T-helper 2 cell treated with Interferon-gamma antibody and Interleukin-4, amounts not matched to agents 100 ng/mL and 5 ng/mL, for 36 hours (primary cell): ENCODE data around the gene CDH4. TPM values are rescaled to one million over a fixed set of nuclear protein-coding genes. Genes with fewer than 3 reads are reported as not detected.

Experiments used
- intact Hi-C: fragments of 100-400 bp; cut with micrococcal nuclease; formaldehyde crosslinking; loops from one replicate; pipeline ENCODE4 v1.15.1; 2023
- total RNA-seq: library from RNA; stranded (reverse); gene quantifications from 2 replicates; pipeline ENCODE4 v1.2.3, GENCODE V29; 2022

Gene CDH4
- total RNA-seq, 1 donor from 2014 or later: not detected

DNA sequence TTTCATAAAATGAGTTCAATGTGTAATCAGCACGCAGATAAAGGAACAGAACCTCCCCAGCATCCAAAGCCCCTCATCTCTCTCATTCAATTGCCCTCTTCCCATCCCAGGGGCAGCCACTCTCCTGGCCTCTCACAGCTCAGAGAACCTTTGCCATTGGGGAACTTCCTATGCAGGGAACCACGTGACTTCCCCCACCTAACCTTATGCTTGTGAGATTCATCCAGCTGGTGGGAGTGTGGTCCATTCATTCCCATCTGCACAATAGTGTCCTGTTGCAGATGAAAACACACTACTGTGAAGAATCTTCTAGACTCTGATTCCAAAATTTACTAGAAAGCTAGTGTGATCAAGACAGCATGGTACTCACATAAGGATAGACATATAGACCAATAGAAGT lies 299.3 kb downstream of the CDH4 start:
- intact Hi-C loops: no loop called here

DNA sequence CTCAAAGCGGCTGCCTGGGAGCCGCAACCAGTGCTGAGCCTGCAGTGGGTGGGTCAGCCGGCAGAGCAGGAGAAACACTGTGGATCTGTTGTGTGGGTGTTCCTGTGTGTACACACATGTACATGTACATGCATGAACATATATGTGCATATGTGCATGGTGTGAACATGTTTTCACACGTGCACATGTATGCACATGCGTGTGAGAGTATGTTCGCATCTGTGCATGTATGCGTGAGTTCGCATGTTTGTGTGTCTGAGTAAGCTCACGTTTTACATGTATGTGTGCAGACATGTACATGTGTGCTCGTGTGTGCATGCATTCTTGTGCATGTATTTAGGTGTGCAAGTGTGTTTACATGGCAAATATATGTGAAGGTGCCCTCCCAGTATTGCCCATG lies 302.6 kb downstream of the CDH4 start:
- intact Hi-C loops: no loop called here

DNA sequence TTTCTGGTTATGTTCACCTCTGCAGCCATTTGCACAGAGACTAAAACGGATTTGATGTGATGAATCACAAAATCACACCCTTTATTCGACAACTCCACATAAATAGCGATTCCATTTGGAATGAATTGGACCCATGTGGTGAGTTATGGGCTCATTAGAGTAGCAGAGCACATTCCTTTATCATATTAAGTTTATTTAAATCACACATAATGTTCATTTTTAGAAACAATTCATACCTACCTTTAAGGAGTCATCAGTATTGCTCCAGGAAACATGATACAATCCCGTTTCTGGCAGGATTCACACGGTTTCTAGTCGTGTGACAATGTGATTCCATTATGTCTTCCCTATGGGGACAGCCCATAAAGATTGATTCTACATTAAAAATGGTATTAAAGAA lies 303.5 kb downstream of the CDH4 start:
- intact Hi-C loops: no loop called here

DNA sequence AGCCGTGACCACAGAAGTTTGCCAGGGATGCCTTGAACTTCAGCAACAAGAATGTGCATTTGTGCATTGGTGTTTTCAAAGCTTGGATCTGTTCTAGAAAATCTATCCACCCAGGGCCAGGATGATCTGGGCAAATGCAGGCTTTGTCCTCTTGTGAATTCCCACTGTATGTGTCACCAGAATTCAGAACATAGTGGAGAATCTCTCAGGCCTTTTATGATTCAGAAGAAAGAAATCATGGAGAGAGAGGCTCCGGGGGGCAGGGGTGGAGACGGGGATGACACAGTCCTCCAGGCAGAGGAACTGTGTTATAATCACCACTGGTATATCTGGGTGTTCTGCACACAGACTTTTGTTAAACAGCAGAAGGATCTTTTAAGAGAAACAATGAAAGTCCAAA lies 304.1 kb downstream of the CDH4 start:
- intact Hi-C loops: no loop called here

DNA sequence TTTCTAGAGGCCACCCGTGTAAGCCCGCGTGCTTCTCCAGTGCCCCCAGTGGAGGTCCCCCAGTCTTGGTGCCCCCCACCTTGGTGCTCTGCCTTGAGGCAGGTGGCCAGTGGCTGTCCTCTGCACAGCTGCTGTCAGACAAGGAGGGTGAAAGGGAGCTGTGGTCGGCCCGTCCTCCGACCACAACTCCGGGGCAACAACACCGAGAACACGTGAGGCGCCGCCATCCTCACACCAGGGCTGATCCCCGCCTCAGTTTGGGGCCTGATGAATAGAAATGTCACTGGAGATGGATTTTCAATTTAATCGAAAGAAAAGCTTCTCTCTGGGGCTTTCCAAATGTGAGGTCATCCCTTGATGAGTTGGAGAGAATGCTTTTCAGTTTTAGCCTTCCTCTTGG lies 304.6 kb downstream of the CDH4 start:
- intact Hi-C loops: no loop called here

DNA sequence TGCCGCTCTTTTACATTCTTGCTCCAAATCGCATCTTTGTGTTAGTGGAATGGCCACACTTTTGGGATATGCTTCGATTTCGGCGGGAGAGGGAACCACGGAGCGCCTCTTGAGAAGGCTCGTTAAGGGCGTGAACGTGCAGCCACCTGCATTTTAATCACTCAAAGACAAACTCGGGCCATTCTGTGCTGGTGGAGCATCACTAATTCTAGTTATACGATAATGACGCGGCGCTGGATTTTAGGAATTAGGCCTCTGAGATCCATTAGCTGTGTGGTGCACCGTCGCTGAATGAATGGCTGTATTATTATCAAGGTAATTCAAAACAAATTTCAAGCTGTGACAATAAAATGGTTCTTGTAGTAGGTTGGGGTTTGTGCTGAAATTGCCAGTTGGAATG lies 305.6 kb downstream of the CDH4 start:
- intact Hi-C loops: no loop called here

DNA sequence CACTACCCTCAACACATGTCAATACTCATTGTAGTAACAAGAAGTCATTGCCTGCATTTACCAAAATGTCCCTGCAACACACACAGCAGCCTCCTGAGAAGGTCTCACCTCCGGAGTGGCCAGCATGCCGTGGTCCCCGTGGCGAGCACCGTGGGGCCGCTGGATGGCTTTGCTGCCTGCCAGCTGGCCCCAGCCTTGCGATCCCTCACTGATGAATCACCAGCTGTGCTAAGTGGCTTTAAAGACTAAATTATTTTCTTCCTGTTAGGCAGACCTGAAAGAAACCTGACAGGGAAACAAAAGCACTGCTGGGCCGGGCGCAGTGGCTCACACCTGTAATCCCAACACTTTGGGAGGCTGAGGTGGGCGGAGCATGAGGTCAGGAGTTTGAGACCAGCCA lies 306.7 kb downstream of the CDH4 start:
- intact Hi-C loops: no loop called here

DNA sequence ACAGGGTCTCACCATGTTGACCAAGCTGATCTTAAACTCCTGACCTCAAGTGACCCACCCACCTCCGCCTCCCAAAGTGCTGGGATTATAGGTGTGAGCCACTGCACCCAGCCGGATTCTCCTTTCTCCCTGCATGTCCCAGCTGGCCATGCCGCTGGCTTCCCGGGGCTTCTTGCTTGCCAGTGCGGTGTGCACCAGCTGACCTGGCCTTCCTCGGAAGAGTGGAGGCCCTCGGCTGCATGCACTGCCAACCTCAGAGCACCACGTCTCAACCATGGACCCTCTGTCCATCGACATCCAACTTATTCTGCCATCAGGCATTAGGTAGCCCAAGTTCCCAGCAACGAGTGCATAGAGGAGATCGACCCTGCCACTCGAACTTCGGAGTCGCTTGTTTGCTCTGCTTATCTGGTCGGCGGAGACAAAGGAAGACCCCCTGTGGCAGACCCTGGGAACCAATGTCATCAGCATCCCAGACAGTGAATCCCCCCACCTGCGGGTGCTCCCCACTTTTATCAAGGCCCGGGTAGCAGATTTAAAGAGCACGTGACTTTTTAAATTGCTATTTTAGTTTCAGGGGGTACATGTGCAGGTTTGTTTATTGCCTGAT lies 307.8 kb downstream of the CDH4 start:
- intact Hi-C loops: no loop called here

DNA sequence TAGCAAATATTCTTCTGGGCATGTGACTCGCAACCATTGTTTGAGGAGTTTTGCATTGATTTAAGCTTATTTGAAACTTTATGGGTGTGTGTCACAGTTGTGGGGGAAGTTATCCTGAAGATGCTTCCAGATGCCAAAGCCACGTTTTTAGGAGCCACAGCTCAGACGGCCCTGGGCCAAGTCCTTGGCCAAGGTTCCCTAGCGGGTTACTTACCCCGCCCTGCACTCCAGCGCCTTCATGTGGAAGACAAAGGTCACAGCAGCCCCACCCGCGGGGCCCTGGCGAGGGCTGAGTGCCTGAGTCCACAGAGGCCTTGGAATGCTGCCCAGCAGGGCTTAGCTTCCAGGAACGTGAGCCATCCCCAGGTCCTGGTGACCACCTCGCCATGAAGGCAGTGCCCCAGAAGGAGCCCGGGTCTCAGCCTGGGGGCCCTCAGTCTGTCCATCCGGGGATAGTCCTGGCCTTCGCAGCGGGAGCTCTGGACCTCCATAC lies 308.3 kb downstream of the CDH4 start:
- intact Hi-C loops: no loop called here

DNA sequence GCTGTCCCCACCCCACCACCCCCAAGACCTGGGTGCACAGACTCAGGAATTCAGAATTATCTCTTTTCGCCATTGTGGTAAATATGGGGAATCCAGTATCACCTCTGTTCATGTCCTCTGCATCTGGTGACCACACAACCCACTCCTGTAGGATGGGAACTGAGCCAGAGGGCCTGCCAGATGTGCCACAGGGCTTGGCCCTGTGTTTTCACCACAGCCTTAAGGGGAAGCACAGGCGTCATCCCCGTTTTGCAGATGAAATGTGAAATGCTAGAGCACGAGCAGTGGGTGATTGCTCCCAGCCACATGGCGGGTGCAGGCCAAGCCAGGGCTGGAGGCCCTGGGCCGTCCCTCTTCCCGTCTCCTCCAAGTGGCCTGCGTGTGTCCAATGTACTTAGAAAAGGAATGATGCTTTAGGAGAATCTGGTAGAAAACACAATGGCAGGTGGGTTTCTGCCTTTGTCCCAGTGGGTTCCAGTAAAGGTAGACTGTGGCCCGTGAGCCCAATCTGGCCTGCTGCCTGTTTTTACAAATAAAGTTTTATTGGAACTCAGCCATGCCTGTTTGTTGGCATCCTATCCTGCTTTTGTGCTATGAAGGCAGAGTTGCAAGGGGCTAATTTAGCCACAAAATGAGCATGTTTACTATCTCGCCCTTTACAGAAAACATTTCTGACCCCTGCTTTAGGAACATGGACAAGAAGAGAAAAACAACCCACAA lies 309.2 kb downstream of the CDH4 start:
- intact Hi-C loops: no loop called here

DNA sequence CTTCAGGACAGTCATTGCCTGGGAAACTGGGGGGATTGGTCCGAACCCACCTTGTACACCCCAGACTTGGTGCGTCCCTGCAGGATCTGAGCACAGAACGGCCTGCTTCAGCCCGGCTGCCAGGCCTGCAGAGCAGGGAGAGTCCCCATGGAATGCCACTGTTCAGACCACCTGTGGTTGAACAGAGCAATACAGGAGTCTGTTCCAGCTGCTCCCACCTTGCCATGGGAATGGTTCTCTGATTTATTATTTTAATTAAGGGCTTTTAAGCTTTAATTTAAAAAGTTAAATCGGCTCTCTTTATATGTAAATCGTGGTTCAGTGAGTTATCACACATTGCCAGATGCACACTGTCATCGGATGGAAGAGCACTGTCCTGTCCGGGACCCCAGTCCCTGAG lies 310.4 kb downstream of the CDH4 start:
- intact Hi-C loops: no loop called here

DNA sequence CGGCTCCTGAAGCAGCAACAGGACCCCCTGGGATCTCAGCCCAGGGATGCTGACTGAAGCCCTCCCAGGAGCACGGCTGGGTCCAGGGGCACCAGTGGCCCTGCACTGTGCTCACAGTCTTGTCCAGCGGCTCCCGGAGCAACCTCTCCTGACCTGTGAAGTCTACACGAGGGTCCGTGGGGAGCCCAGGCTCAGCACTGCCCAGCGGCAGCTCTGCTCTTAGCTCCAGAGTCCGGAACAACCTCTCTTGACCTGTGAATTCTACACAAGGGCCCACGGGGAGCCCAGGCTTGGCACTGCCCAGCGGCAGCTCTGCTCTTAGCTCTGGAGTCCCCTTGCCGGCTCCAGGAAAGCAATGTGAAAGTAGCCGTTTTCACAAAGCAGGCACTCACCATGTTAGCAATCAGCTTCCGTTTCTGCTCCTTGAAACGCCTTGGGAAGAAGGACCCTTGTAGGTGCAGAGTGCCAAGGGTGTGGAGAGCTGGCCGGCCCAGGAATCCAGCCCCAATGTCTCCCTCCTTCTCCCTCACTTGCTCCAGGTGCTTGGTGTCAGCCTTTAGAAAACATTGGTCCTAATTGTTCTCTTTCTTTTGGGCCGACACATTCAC lies 310.9 kb downstream of the CDH4 start:
- intact Hi-C loops: no loop called here

DNA sequence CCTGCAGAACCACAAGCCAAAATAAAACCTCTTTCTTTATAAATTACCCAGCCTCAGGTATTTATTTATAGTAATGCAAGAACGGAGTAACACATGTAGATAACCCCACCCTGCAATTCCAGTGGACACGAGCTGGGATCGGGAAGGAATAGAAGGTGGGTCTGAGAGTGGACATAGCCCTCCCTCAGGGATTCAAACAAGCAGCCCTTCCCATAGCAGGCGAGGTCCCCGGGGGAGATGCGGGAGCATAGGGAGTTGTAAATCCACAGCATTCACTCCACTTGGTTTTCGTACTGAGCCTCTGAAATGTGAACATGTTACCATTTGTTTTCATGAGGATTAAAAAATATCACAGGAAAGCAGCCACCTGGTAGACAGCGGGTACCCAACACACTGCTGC lies 312.6 kb downstream of the CDH4 start:
- intact Hi-C loops: no loop called here

DNA sequence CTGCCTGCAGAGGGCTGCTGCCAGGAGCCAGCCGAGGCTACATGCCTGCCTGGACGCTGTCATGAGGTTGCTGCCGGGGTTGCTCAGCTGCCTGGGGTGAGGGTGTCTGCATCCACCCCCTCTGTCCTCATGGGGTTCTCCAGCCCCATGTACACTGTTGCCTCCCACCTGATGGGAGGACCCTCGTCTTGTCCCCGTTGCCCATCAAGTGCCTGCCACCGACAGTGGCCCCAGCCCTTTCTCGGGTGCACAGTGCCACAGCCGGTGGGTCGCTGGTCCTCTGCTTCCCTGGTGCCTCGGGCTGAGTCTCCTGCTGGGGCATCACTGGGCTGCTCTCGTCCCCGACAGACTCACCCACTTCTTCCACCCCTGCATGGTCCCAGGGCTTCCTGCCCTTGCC lies 313.7 kb downstream of the CDH4 start:
- intact Hi-C loops: no loop called here

DNA sequence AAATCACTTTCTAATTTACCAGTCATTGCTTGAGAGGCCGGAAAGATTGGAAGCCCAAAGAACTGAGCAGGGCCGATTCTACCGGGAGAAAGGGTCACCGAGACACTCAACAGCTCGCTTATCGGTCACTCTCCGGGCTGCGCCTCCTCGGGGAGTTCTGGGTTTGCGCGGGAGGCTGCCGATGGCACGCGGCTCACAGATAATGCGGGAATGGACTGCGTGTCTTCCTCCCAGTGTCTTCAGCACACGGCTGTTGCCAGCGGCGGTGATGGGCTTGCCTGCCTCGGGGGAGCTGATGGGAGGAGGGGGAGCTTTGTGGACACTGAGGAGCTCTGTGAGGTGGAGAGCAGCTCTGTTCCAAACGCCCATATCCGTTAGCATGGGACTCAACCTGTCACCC lies 314.6 kb downstream of the CDH4 start:
- intact Hi-C loops: no loop called here

DNA sequence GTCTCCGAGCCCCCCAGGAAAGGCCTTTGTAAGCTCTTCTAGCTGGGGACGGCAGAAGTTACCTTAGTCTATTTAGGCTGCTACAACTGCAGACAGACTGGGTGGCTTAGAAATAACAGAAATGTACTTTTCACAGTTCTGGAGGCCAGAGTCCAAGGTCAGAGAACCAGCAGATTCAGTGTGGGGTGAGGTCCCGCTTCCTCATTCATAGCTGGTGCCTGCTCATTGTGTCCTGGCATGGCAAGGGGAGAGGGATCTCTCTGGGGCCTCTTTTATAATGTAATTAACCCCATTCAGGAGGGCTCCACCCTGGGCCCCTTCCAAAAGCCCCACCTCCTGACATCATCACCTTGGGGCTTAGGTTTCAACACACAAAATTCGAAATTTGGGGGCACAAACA lies 315.1 kb downstream of the CDH4 start:
- intact Hi-C loops: no loop called here

DNA sequence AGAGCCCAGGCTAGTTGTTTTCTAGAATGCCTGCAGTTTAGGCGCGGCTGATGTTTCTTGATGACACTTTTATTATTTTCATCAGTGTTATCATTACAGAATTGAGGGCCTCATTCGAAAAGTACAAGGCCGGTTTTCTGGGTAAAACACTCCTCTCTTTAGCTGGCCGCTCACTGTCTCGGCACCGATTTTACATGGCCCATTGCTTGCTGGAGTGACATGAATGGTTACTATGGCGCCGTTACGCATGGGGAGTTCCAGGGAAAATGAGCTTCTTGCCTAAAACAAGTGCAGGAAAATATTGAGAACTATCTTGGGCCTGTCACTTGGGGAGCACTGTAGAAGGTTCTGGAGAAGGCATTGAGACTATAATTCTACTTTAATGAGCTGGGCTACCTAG lies 317.8 kb downstream of the CDH4 start:
- intact Hi-C loops: no loop called here

DNA sequence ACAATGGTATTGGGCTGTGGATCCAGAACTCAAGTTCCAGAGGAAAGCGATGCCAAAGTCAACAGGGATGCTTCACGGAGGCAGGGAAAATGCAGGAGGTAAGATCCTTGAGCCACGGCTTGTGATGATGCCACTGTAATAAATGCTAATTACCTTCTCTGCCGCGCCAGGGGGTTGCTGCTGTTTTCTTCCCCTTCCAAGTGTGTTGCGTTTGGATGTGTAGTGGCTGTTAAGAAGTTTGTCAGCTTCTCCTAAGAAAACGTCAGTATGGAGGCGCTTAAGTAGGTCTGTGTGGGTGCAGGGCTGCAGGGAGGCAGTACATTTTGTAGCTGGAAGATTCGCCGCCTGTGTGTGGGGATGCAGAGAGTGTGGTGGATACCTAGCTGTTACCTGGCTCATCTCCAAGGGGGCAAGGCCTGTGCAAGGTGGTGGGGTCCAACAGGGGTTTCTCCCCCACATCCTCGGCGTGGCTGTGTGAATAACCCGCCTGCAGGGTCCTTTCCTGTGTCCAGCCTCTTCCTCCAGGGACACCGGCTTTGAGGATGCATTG lies 318.7 kb downstream of the CDH4 start:
- intact Hi-C loops: no loop called here

DNA sequence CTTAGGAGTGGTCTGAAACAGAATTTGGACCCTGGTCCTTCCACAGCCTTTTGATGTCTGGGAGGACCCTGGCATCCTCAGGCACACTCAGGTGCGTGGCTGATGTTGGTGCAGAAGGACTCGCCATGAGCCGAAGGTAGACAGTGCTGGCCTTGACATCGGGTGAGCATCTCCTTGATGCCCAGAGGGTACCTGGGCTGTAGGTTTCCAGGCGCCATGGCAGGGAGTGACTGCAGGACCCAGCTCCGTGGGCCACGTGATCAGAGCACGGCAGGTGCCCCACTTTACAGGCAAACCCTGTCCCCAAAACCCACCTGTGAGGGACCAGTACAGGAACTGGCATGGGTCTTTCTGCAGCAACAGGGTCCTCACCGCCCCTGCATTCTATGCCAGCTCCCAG lies 319.2 kb downstream of the CDH4 start:
- intact Hi-C loops: no loop called here

DNA sequence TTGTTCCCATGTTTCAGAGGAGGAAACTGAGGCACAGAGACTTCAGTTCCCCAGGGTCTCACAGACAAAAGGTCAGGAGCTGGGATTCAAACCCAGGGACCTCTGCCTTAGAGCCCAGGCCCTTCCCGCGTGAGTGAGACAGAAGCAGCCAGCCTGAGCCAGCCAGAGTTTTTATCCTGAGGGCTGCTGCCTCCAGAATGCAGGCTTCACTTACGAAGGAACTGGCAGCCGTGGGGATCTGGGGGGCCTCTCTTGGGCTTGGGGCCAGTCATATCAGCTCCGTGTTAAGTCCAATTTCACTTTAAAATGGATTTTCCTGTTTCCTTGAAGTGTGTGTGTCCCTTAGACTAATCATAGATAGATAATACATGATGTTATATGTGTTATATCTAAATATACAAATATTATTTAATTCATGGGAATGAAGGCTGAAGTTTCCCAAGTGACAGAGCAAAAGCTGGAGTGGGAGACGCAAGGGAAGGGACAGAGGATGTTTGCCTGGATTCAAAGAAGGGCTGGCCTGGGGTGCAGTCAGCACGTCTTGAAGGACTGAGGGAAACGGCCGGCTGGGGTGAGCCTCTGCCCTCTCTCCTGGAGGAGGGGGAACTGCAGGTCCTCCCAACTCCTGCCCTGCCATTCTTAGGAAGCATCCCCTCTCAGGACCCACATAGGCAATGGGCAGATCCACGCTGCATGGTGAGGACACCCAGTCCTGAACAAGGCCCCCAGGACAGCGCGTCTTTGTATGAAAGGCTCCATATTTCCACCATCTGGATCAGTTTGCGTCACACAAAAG lies 320.1 kb downstream of the CDH4 start:
- intact Hi-C loops: no loop called here

DNA sequence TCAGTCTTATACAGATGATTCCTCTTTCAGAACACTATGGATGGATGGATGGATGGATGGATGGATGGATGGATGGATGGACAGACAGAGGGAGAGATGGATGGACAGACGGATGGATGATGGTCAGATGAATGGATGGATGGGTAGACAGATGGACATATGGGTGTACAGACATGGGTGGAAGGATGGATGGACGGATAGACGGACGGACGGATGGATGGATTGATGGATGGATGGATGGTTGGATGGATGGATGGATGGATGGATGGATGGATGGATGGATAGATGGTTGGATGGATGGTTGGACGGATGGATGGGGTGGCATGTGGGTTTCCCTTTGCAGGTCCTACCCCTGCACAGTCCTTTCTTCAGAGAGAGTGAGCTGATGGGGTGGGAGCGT lies 320.7 kb downstream of the CDH4 start:
- intact Hi-C loops: no loop called here
